ENCODE results near the gene C2CD2. TPM values are rescaled to one million over a fixed set of nuclear protein-coding genes. Genes with fewer than 3 reads are reported as not detected.

Gene C2CD2
- total RNA-seq, 5 donors from 2014 or later (not counting 1 experiment from before 2014, with no cell fraction given) = 7.7 to 15.0 (median 9.5) TPM

- Mint-ChIP-seq H3K4me1 (no peaks in the 10 kb centered on the region), H3K9me3 (no peaks in the 10 kb centered on the region), H3K4me3 (no peak overlapping the region), H3K36me3 (peaks cover 58% of the 10 kb centered on the region), H3K27me3 (no peaks in the 10 kb centered on the region), H3K27ac (no peak overlapping the region)
- Histone ChIP-seq H3K27me3 (replicated peaks in 1 of 2; ENCODE audit: control insufficient read depth in 2 of 2, extremely low read depth in 1 of 2, insufficient read depth in 2 of 2, low read length in 1 of 2) (no peaks in the 10 kb centered on the region), H3K36me3 (ENCODE audit: control insufficient read depth in 2 of 2, extremely low read depth in 1 of 2, insufficient read depth in 1 of 2, low read length in 1 of 2) (peaks cover 13 to 47% of the 10 kb centered on the region in 2 donors), H3K9me3 (no peaks in the 10 kb centered on the region), H3K4me3 (ENCODE audit: control insufficient read depth in 1 of 2, extremely low read depth in 1 of 2, low read length in 1 of 2) (no peak overlapping the region), H3K27ac (ENCODE audit: low read length) (no peak overlapping the region), H3K4me1 (ENCODE audit: control insufficient read depth in 1 of 2, extremely low read depth in 1 of 2, insufficient read depth in 2 of 2, low read length in 2 of 2) (no peaks in the 10 kb centered on the region)
- ChIA-PET CTCF (no interaction called here), POLR2A (no interaction called here)
- ATAC-seq (replicated peaks in 1 of 4) = no peak
- 98% methylated on average over 9 of the region's 9 CpGs for WGBS (ENCODE audit: insufficient coverage)
- DNase-seq = no peak
Observed at GRCh38 chr21:41913230-41913629, 40.6 kb downstream of the C2CD2 start.

DNA sequence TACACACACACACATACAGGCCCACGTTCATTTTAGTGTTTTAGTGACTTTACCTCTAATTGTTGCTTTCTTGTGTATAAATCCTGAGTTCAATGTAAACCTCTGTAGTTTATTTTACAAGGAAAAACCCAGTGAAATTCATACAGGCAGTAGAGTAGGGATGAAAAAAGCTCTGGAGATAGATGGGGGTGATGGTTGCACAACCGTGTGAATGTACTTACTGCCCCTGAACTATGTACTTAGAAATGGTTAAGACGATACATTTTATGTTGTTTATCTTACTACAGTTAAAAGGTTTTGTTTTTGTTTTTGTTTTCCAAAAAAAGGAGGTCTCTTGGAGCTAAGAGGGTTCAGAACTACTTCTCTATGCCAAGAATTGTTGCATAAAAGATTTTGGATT lies 45.0 kb downstream of the C2CD2 start:
- POLR2A ChIA-PET = no interaction called here
- no peaks in the 10 kb centered on the region for H3K4me1 Mint-ChIP-seq
- CTCF ChIA-PET = no interaction called here
- Histone ChIP-seq H3K27me3 (replicated peaks in 1 of 2; ENCODE audit: control insufficient read depth in 2 of 2, extremely low read depth in 1 of 2, insufficient read depth in 2 of 2, low read length in 1 of 2) (no peaks in the 10 kb centered on the region), H3K27ac (ENCODE audit: low read length) (no peak overlapping the region), H3K9me3 (no peaks in the 10 kb centered on the region), H3K4me3 (ENCODE audit: control insufficient read depth in 1 of 2, extremely low read depth in 1 of 2, low read length in 1 of 2) (no peak overlapping the region), H3K4me1 (ENCODE audit: control insufficient read depth in 1 of 2, extremely low read depth in 1 of 2, insufficient read depth in 2 of 2, low read length in 2 of 2) (no peaks in the 10 kb centered on the region), H3K36me3 (ENCODE audit: control insufficient read depth in 2 of 2, extremely low read depth in 1 of 2, insufficient read depth in 1 of 2, low read length in 1 of 2) (peaks cover 9 to 42% of the 10 kb centered on the region in 2 donors)
- no peak overlapping the region for H3K4me3 Mint-ChIP-seq
- no CpG with 5 or more reads among the region's 3 CpGs for WGBS (ENCODE audit: insufficient coverage)
- H3K27me3 Mint-ChIP-seq = no peaks in the 10 kb centered on the region
- H3K36me3 Mint-ChIP-seq = peaks cover 61% of the 10 kb centered on the region
- ATAC-seq (replicated peaks in 1 of 4) (no peak), DNase-seq (no peak)
- H3K9me3 Mint-ChIP-seq = no peaks in the 10 kb centered on the region
- H3K27ac Mint-ChIP-seq = no peak overlapping the region

DNA sequence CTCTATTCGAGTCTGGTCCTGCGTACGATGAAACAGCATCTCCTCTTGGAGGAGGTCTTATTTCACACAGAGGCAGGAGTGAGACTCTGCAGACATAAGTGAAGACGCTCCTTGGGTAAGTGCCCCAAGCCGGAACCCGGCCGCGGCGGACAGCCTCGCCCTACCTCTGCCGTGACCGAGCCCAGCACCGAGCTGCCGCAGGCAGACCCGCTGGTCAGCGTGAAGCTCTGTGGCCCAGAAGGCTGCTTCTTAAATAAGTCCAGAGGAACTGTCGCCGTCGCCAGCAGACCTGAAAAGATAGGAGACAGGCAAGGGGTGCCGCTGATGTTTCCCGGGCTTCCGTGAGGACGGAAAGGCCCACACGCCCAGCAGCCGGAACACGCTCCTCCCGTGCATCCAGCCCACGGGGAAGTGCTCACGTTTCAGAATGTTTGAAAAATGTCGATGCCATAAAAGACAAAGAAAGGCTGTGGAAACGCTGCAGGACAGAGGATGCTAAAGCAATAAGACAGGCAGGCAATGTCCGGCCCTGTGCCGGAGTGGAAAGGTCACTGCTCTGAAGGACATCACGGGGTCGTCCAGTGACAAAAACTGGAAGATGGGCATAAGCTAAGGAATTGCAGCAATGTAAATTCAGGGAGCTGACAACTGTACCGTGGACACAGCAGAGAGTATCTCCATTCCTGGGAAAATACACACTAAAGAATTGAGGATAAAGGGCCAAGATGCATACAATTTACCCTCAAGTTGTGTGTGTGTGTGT lies 46.1 kb downstream of the C2CD2 start:
- WGBS (ENCODE audit: insufficient coverage) = 97% methylated on average over 35 of the region's 36 CpGs
- ChIA-PET CTCF (no interaction called here), POLR2A (no interaction called here)
- Mint-ChIP-seq H3K4me3 (no peak overlapping the region), H3K36me3 (peaks cover 61% of the 10 kb centered on the region), H3K27ac (no peak overlapping the region), H3K4me1 (no peaks in the 10 kb centered on the region), H3K27me3 (no peaks in the 10 kb centered on the region), H3K9me3 (no peaks in the 10 kb centered on the region)
- Histone ChIP-seq H3K4me1 (ENCODE audit: control insufficient read depth in 1 of 2, extremely low read depth in 1 of 2, insufficient read depth in 2 of 2, low read length in 2 of 2) (no peaks in the 10 kb centered on the region), H3K36me3 (ENCODE audit: control insufficient read depth in 2 of 2, extremely low read depth in 1 of 2, insufficient read depth in 1 of 2, low read length in 1 of 2) (peaks cover 9 to 36% of the 10 kb centered on the region in 2 donors), H3K27me3 (replicated peaks in 1 of 2; ENCODE audit: control insufficient read depth in 2 of 2, extremely low read depth in 1 of 2, insufficient read depth in 2 of 2, low read length in 1 of 2) (no peaks in the 10 kb centered on the region), H3K27ac (ENCODE audit: low read length) (no peak overlapping the region), H3K9me3 (no peaks in the 10 kb centered on the region), H3K4me3 (ENCODE audit: control insufficient read depth in 1 of 2, extremely low read depth in 1 of 2, low read length in 1 of 2) (no peak overlapping the region)
- DNase-seq = no peak
- no peak for ATAC-seq (replicated peaks in 1 of 4)

DNA sequence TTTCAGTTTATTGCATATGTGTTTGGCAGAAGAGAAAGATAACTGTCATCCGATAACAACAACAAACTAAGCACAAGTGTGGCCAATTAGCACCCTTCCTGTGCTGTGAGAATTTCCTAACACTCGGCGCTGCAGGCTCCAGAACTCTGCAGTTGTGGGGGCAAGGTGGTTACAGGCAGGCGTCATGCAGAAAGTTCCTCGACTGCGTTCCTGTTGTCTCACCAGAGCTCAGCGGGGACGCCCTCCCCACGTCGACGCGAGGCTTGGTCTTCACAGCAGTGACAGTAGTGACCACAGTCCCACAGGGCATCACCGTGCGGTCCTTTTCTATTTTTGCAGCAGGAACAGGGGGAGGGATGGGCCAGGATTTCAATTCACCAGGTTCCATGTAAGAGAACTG lies 47.0 kb downstream of the C2CD2 start:
- DNase-seq = no peak
- no peaks in the 10 kb centered on the region for H3K4me1 ChIP-seq (ENCODE audit: control insufficient read depth in 1 of 2, extremely low read depth in 1 of 2, insufficient read depth in 2 of 2, low read length in 2 of 2)
- Mint-ChIP-seq H3K4me1 (no peaks in the 10 kb centered on the region), H3K27ac (no peak overlapping the region), H3K4me3 (no peak overlapping the region), H3K27me3 (no peaks in the 10 kb centered on the region), H3K36me3 (peaks cover 63% of the 10 kb centered on the region), H3K9me3 (no peaks in the 10 kb centered on the region)
- H3K27ac ChIP-seq (ENCODE audit: low read length) = no peak overlapping the region
- 94% methylated on average over 11 of the region's 14 CpGs for WGBS (ENCODE audit: insufficient coverage)
- H3K36me3 ChIP-seq (ENCODE audit: control insufficient read depth in 2 of 2, extremely low read depth in 1 of 2, insufficient read depth in 1 of 2, low read length in 1 of 2) = peaks cover 11 to 33% of the 10 kb centered on the region in 2 donors
- no peak for ATAC-seq (replicated peaks in 1 of 4)
- ChIA-PET CTCF (no interaction called here), POLR2A (no interaction called here)
- H3K9me3 ChIP-seq = no peaks in the 10 kb centered on the region
- H3K27me3 ChIP-seq (replicated peaks in 1 of 2; ENCODE audit: control insufficient read depth in 2 of 2, extremely low read depth in 1 of 2, insufficient read depth in 2 of 2, low read length in 1 of 2) = no peaks in the 10 kb centered on the region
- H3K4me3 ChIP-seq (ENCODE audit: control insufficient read depth in 1 of 2, extremely low read depth in 1 of 2, low read length in 1 of 2) = no peak overlapping the region

DNA sequence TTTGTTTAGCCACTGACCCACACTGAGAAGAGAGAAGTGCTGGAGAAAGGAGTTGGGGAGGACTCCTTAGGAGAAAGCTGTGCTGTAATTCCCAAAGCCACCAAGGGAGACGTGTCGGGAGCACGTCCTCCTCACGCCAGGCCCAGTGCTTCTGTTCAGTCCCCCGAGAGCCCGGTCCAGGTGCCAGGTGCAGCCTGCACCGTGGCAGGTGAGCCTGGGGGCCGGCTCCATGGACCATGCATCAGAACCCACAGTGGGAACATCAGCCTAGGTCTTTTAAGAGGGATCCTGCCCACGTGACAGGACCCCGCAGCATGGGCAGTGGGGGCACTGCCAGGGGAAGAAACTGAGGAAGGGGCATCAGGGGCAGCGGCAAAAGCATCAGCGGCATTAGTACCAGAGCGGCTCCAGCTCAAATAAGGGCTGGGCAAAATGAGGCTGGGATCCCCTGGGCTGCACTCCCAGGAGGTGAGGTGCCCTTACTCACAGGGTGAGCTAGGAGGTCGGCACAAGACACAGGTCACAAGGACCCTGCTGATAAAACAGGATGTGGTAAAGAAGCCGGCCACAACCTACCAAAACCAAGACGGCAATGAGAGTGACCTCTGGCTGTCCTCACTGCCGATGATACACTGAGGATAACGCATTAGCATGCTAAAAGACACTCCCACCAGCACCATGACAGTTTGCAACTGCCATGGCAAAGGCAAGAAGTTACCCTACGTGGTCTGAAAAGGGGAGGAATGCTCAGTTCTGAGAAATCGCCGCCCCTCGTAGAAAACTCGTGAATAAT lies 50.1 kb downstream of the C2CD2 start:
- WGBS (ENCODE audit: insufficient coverage) = 86% methylated on average over 16 of the region's 23 CpGs
- Mint-ChIP-seq H3K4me3 (no peak overlapping the region), H3K27me3 (no peaks in the 10 kb centered on the region), H3K36me3 (peaks cover 59% of the 10 kb centered on the region), H3K9me3 (no peaks in the 10 kb centered on the region), H3K27ac (no peak overlapping the region), H3K4me1 (peaks cover 8 to 20% (median 20%) of the 10 kb centered on the region in 3 donors)
- Histone ChIP-seq H3K27ac (ENCODE audit: low read length) (no peak overlapping the region), H3K36me3 (ENCODE audit: control insufficient read depth in 2 of 2, extremely low read depth in 1 of 2, insufficient read depth in 1 of 2, low read length in 1 of 2) (peaks cover 6 to 20% of the 10 kb centered on the region in 2 donors), H3K4me3 (ENCODE audit: control insufficient read depth in 1 of 2, extremely low read depth in 1 of 2, low read length in 1 of 2) (no peak overlapping the region), H3K9me3 (no peaks in the 10 kb centered on the region), H3K4me1 (ENCODE audit: control insufficient read depth in 1 of 2, extremely low read depth in 1 of 2, insufficient read depth in 2 of 2, low read length in 2 of 2) (peaks cover 0 to 13% of the 10 kb centered on the region in 2 experiments), H3K27me3 (replicated peaks in 1 of 2; ENCODE audit: control insufficient read depth in 2 of 2, extremely low read depth in 1 of 2, insufficient read depth in 2 of 2, low read length in 1 of 2) (no peaks in the 10 kb centered on the region)
- ChIA-PET CTCF (no interaction called here), POLR2A (no interaction called here)
- ATAC-seq (replicated peaks in 1 of 4) (no peak), DNase-seq (no peak)

- ChIA-PET CTCF (no interaction called here), POLR2A (no interaction called here)
- no peak for DNase-seq
- no peak overlapping the region for H3K4me3 Mint-ChIP-seq
- H3K4me1 Mint-ChIP-seq = peaks cover 10 to 25% (median 20%) of the 10 kb centered on the region in 3 donors
- H3K9me3 ChIP-seq = no peaks in the 10 kb centered on the region
- no peaks in the 10 kb centered on the region for H3K9me3 Mint-ChIP-seq
- H3K27me3 ChIP-seq (replicated peaks in 1 of 2; ENCODE audit: control insufficient read depth in 2 of 2, extremely low read depth in 1 of 2, insufficient read depth in 2 of 2, low read length in 1 of 2) = no peaks in the 10 kb centered on the region
- no peak for ATAC-seq (replicated peaks in 1 of 4)
- 100% methylated on average over 3 of the region's 8 CpGs for WGBS (ENCODE audit: insufficient coverage)
- peaks cover 56% of the 10 kb centered on the region for H3K36me3 Mint-ChIP-seq
- no peak overlapping the region for H3K27ac ChIP-seq (ENCODE audit: low read length)
- H3K27me3 Mint-ChIP-seq = no peaks in the 10 kb centered on the region
- peaks cover 0 to 13% of the 10 kb centered on the region in 2 experiments for H3K4me1 ChIP-seq (ENCODE audit: control insufficient read depth in 1 of 2, extremely low read depth in 1 of 2, insufficient read depth in 2 of 2, low read length in 2 of 2)
- peaks cover 6 to 17% of the 10 kb centered on the region in 2 donors for H3K36me3 ChIP-seq (ENCODE audit: control insufficient read depth in 2 of 2, extremely low read depth in 1 of 2, insufficient read depth in 1 of 2, low read length in 1 of 2)
- no peak overlapping the region for H3K27ac Mint-ChIP-seq
- H3K4me3 ChIP-seq (ENCODE audit: control insufficient read depth in 1 of 2, extremely low read depth in 1 of 2, low read length in 1 of 2) = no peak overlapping the region
Observed at GRCh38 chr21:41902946-41903345, 50.9 kb downstream of the C2CD2 start.

All from T-cell (primary cell).